Iris pigment epithelial cell (primary cell): ENCODE results near the gene PPRC1.
A peak's percentile ranks its signal among the peaks of the same experiment; 100 is the strongest.

Experiments used
- DNase-seq: peaks from one replicate; pipeline ENCODE4 v3.0.0-alpha.2; 2011; ENCODE audit warnings: low read depth

Gene PPRC1

GRCh38 chr10:102132563-102133372 lies at the start of gene PPRC1:
TSS of gene PPRC1 (plus strand) at chr10:102133040. CDS start at chr10:102133069, 29 bp downstream.
- peak; percentile 100 for DNase-seq

- no peak for DNase-seq
Observed at GRCh38 chr10:102083541-102083940, 49.3 kb upstream of the PPRC1 start.

- DNase-seq: no peak
Observed at GRCh38 chr10:102085336-102085735, 47.5 kb upstream of the PPRC1 start.

- DNase-seq: no peak
Observed at GRCh38 chr10:102086196-102086595, 46.6 kb upstream of the PPRC1 start.

GRCh38 chr10:102090772-102091171 lies 42.1 kb upstream of the PPRC1 start:
- DNase-seq: peak; percentile 44

- DNase-seq: no peak
Observed at GRCh38 chr10:102096449-102096848, 36.4 kb upstream of the PPRC1 start.

- no peak for DNase-seq
Observed at GRCh38 chr10:102101152-102101551, 31.7 kb upstream of the PPRC1 start.

GRCh38 chr10:102102421-102102820 lies 30.4 kb upstream of the PPRC1 start:
- DNase-seq: no peak

- DNase-seq: no peak
Observed at GRCh38 chr10:102106998-102107397, 25.8 kb upstream of the PPRC1 start.

- no peak for DNase-seq
Observed at GRCh38 chr10:102109166-102110116, 23.4 kb upstream of the PPRC1 start.

- DNase-seq: no peak
Observed at GRCh38 chr10:102111276-102111675, 21.6 kb upstream of the PPRC1 start.

- DNase-seq: no peak
Observed at GRCh38 chr10:102112210-102112817, 20.5 kb upstream of the PPRC1 start.

- no peak for DNase-seq
Observed at GRCh38 chr10:102113261-102113955, 19.4 kb upstream of the PPRC1 start.

- DNase-seq: peak; percentile 22
Observed at GRCh38 chr10:102113956-102114857, 18.6 kb upstream of the PPRC1 start.

GRCh38 chr10:102114861-102115618 lies 17.8 kb upstream of the PPRC1 start:
- peak; percentile 81 for DNase-seq

- DNase-seq: peak; percentile 53
Observed at GRCh38 chr10:102115775-102116174, 17.1 kb upstream of the PPRC1 start.

GRCh38 chr10:102116656-102117055 lies 16.2 kb upstream of the PPRC1 start:
- DNase-seq: no peak

GRCh38 chr10:102117391-102118159 lies 15.3 kb upstream of the PPRC1 start:
- DNase-seq: peak; percentile 62

GRCh38 chr10:102118867-102119266 lies 14.0 kb upstream of the PPRC1 start:
- DNase-seq: peak; percentile 17
